ENCODE data around the gene CLEC4M. TPM values are rescaled to one million over a fixed set of nuclear protein-coding genes. Genes with fewer than 3 reads are reported as not detected.
A peak's percentile ranks its signal among the peaks of the same experiment; 100 is the strongest.
"Not testable (repeated sequence)": the region's sequence is repeated elsewhere in the genome, so short reads cannot be mapped to it uniquely, and the experiment has no call there.

CLEC4M gene
- total RNA-seq, 1 experiment from 2014 or later: 0.12 TPM

- no peak for DNase-seq (ENCODE audit: low spot score)
Measured at GRCh38 chr19:7773841-7774240, 10.8 kb downstream of the CLEC4M start.

GRCh38 chr19:7775761-7776160 lies 12.7 kb downstream of the CLEC4M start:
- DNase-seq (ENCODE audit: low spot score): no peak

- no peak for DNase-seq (ENCODE audit: low spot score)
Measured at GRCh38 chr19:7778081-7778480, 15.0 kb downstream of the CLEC4M start.

GRCh38 chr19:7779631-7780486 lies 16.8 kb downstream of the CLEC4M start:
- DNase-seq (ENCODE audit: low spot score): peak; percentile 56

GRCh38 chr19:7781157-7781556 lies 18.1 kb downstream of the CLEC4M start:
- DNase-seq (ENCODE audit: low spot score): no peak

- DNase-seq (ENCODE audit: low spot score): peak; percentile 74
Measured at GRCh38 chr19:7783991-7784423, 21.0 kb downstream of the CLEC4M start.

- no peak for DNase-seq (ENCODE audit: low spot score)
Measured at GRCh38 chr19:7784856-7785255, 21.8 kb downstream of the CLEC4M start.

- no peak for DNase-seq (ENCODE audit: low spot score)
Measured at GRCh38 chr19:7787141-7787540, 24.1 kb downstream of the CLEC4M start.

GRCh38 chr19:7787602-7788177 lies 24.6 kb downstream of the CLEC4M start:
- no peak for DNase-seq (ENCODE audit: low spot score)

- DNase-seq (ENCODE audit: low spot score): no peak
Measured at GRCh38 chr19:7788178-7788932, 25.3 kb downstream of the CLEC4M start.

- DNase-seq (ENCODE audit: low spot score): no peak
Measured at GRCh38 chr19:7788933-7789323, 25.9 kb downstream of the CLEC4M start.

GRCh38 chr19:7789447-7789846 lies 26.4 kb downstream of the CLEC4M start:
- no peak for DNase-seq (ENCODE audit: low spot score)

- no peak for DNase-seq (ENCODE audit: low spot score)
Measured at GRCh38 chr19:7790416-7790815, 27.4 kb downstream of the CLEC4M start.

GRCh38 chr19:7792281-7792680 lies 29.2 kb downstream of the CLEC4M start:
- no peak for DNase-seq (ENCODE audit: low spot score)

GRCh38 chr19:7792701-7793100 lies 29.7 kb downstream of the CLEC4M start:
- DNase-seq (ENCODE audit: low spot score): not testable (repeated sequence)

GRCh38 chr19:7793493-7793892 lies 30.4 kb downstream of the CLEC4M start:
- DNase-seq (ENCODE audit: low spot score): no peak

- no peak for DNase-seq (ENCODE audit: low spot score)
Measured at GRCh38 chr19:7795555-7796161, 32.6 kb downstream of the CLEC4M start.

GRCh38 chr19:7799640-7800355 lies 36.8 kb downstream of the CLEC4M start:
- peak; percentile 76 for DNase-seq (ENCODE audit: low spot score)

- DNase-seq (ENCODE audit: low spot score): no peak
Measured at GRCh38 chr19:7801020-7801570, 38.1 kb downstream of the CLEC4M start.

GRCh38 chr19:7806234-7806633 lies 43.2 kb downstream of the CLEC4M start:
- DNase-seq (ENCODE audit: low spot score): no peak

- DNase-seq (ENCODE audit: low spot score): no peak
Measured at GRCh38 chr19:7806876-7807275, 43.8 kb downstream of the CLEC4M start.

Data from A172 (cell line).